Measurements from ENCODE around the gene TIE1. TPM values are rescaled to one million over a fixed set of nuclear protein-coding genes. Genes with fewer than 3 reads are reported as not detected.
A peak's percentile ranks its signal among the peaks of the same experiment; 100 is the strongest.

The TIE1 gene
- total and polyA plus RNA-seq, 2 experiments from 2014 or later, result 0.21 TPM; not detected in 1

GRCh38 chr1:43308635-43309404 is 8.0 kb downstream of the TIE1 start:
- no peaks in the 10 kb centered on the region for H3K36me3 ChIP-seq (ENCODE audit: low read depth)
- no peak overlapping the region for H3K4me2 ChIP-seq (ENCODE audit: unreplicated experiment)
- H3K4me1 ChIP-seq (ENCODE audit: insufficient read depth), result no peaks in the 10 kb centered on the region
- no peak overlapping the region for H3K27ac ChIP-seq
- H2AFZ ChIP-seq, result no peak overlapping the region
- TF ChIP-seq EZH2 (IDR thresholded peaks at IDR 0.05; ENCODE audit: insufficient read depth, poor library complexity, severe bottlenecking) (no peak), EZH2phosphoT487 (IDR thresholded peaks at IDR 0.05; ENCODE audit: insufficient read depth, low read depth) (no peak)
- WGBS, 2 experiments (ENCODE audit: low coverage in 1 of 2, low lambda C conversion rate in 2 of 2, missing lambda C conversion rate in 2 of 2), result 85 to 87% methylated on average over 19 to 20 of the region's 20 CpGs
- no peak overlapping the region for H3K9ac ChIP-seq
- in situ Hi-C loops (cut with MboI), result no loop called here
- H3K9me2 ChIP-seq (ENCODE audit: insufficient read depth), result no peaks in the 10 kb centered on the region
- H3K27me3 ChIP-seq (replicated peaks; ENCODE audit: insufficient read depth), result no peaks in the 10 kb centered on the region; the same call in none of the 2 replicates
- H3K4me3 ChIP-seq, result no peak overlapping the region
- no peaks in the 10 kb centered on the region for H3K79me2 ChIP-seq (ENCODE audit: insufficient read depth)
- DNase-seq, result no peak
- no peaks in the 10 kb centered on the region for H4K20me1 ChIP-seq (ENCODE audit: insufficient read depth)
- H3K9me3 ChIP-seq (ENCODE audit: low read depth), result no peaks in the 10 kb centered on the region
- H3F3A ChIP-seq (ENCODE audit: insufficient read depth), result no peaks in the 10 kb centered on the region

GRCh38 chr1:43309405-43310025 is 8.7 kb downstream of the TIE1 start:
- no peaks in the 10 kb centered on the region for H3K79me2 ChIP-seq (ENCODE audit: insufficient read depth)
- peak; percentile 42 for DNase-seq
- no peak overlapping the region for H3K4me2 ChIP-seq (ENCODE audit: unreplicated experiment)
- H4K20me1 ChIP-seq (ENCODE audit: insufficient read depth), result no peaks in the 10 kb centered on the region
- H3K27me3 ChIP-seq (replicated peaks; ENCODE audit: insufficient read depth), result no peaks in the 10 kb centered on the region; the same call in none of the 2 replicates
- no peak overlapping the region for H3K27ac ChIP-seq
- H3K9me2 ChIP-seq (ENCODE audit: insufficient read depth), result no peaks in the 10 kb centered on the region
- H3K4me1 ChIP-seq (ENCODE audit: insufficient read depth), result no peaks in the 10 kb centered on the region
- in situ Hi-C loops (cut with MboI), result no loop called here
- no peak for TF ChIP-seq EZH2 (IDR thresholded peaks at IDR 0.05; ENCODE audit: insufficient read depth, poor library complexity, severe bottlenecking)
- no peak for TF ChIP-seq EZH2phosphoT487 (IDR thresholded peaks at IDR 0.05; ENCODE audit: insufficient read depth, low read depth)
- H3F3A ChIP-seq (ENCODE audit: insufficient read depth), result no peaks in the 10 kb centered on the region
- H3K4me3 ChIP-seq, result no peak overlapping the region
- no peak overlapping the region for H2AFZ ChIP-seq
- H3K36me3 ChIP-seq (ENCODE audit: low read depth), result no peaks in the 10 kb centered on the region
- no peak overlapping the region for H3K9ac ChIP-seq
- no peaks in the 10 kb centered on the region for H3K9me3 ChIP-seq (ENCODE audit: low read depth)
- WGBS, 2 experiments (ENCODE audit: low coverage in 1 of 2, low lambda C conversion rate in 2 of 2, missing lambda C conversion rate in 2 of 2), result 86 to 87% methylated on average over 13 of the region's 13 CpGs

GRCh38 chr1:43311521-43311920 is 10.7 kb downstream of the TIE1 start:
- TF ChIP-seq EZH2 (IDR thresholded peaks at IDR 0.05; ENCODE audit: insufficient read depth, poor library complexity, severe bottlenecking) (no peak), EZH2phosphoT487 (IDR thresholded peaks at IDR 0.05; ENCODE audit: insufficient read depth, low read depth) (no peak)
- no peaks in the 10 kb centered on the region for H3F3A ChIP-seq (ENCODE audit: insufficient read depth)
- H2AFZ ChIP-seq, result no peak overlapping the region
- 74 to 77% methylated on average over 9 of the region's 9 CpGs for WGBS, 2 experiments (ENCODE audit: low coverage in 1 of 2, low lambda C conversion rate in 2 of 2, missing lambda C conversion rate in 2 of 2)
- H3K4me3 ChIP-seq, result no peak overlapping the region
- H3K4me1 ChIP-seq (ENCODE audit: insufficient read depth), result no peaks in the 10 kb centered on the region
- DNase-seq, result no peak
- H4K20me1 ChIP-seq (ENCODE audit: insufficient read depth), result no peaks in the 10 kb centered on the region
- H3K79me2 ChIP-seq (ENCODE audit: insufficient read depth), result no peaks in the 10 kb centered on the region
- no peak overlapping the region for H3K9ac ChIP-seq
- H3K27me3 ChIP-seq (replicated peaks; ENCODE audit: insufficient read depth), result no peaks in the 10 kb centered on the region; the same call in none of the 2 replicates
- H3K27ac ChIP-seq, result no peak overlapping the region
- no peaks in the 10 kb centered on the region for H3K9me2 ChIP-seq (ENCODE audit: insufficient read depth)
- in situ Hi-C loops (cut with MboI), result no loop called here
- H3K4me2 ChIP-seq (ENCODE audit: unreplicated experiment), result no peak overlapping the region
- no peaks in the 10 kb centered on the region for H3K9me3 ChIP-seq (ENCODE audit: low read depth)
- H3K36me3 ChIP-seq (ENCODE audit: low read depth), result no peaks in the 10 kb centered on the region

GRCh38 chr1:43312212-43312623 is 11.4 kb downstream of the TIE1 start:
- H3K9me3 ChIP-seq (ENCODE audit: low read depth), result no peaks in the 10 kb centered on the region
- no peak overlapping the region for H3K4me2 ChIP-seq (ENCODE audit: unreplicated experiment)
- in situ Hi-C loops (cut with MboI), result no loop called here
- H3K4me3 ChIP-seq, result no peak overlapping the region
- H2AFZ ChIP-seq, result no peak overlapping the region
- no peaks in the 10 kb centered on the region for H3K36me3 ChIP-seq (ENCODE audit: low read depth)
- H3K27me3 ChIP-seq (replicated peaks; ENCODE audit: insufficient read depth), result no peaks in the 10 kb centered on the region; the same call in none of the 2 replicates
- no peaks in the 10 kb centered on the region for H3F3A ChIP-seq (ENCODE audit: insufficient read depth)
- no peak overlapping the region for H3K9ac ChIP-seq
- H3K9me2 ChIP-seq (ENCODE audit: insufficient read depth), result no peaks in the 10 kb centered on the region
- WGBS, 2 experiments (ENCODE audit: low coverage in 1 of 2, low lambda C conversion rate in 2 of 2, missing lambda C conversion rate in 2 of 2), result 85% methylated on average over 18 to 19 of the region's 19 CpGs
- DNase-seq, result no peak
- no peaks in the 10 kb centered on the region for H4K20me1 ChIP-seq (ENCODE audit: insufficient read depth)
- TF ChIP-seq EZH2phosphoT487 (IDR thresholded peaks at IDR 0.05; ENCODE audit: insufficient read depth, low read depth), result no peak
- TF ChIP-seq EZH2 (IDR thresholded peaks at IDR 0.05; ENCODE audit: insufficient read depth, poor library complexity, severe bottlenecking), result no peak
- no peaks in the 10 kb centered on the region for H3K79me2 ChIP-seq (ENCODE audit: insufficient read depth)
- no peaks in the 10 kb centered on the region for H3K4me1 ChIP-seq (ENCODE audit: insufficient read depth)
- no peak overlapping the region for H3K27ac ChIP-seq
